SK-N-DZ (cell line): ENCODE data around the gene C4BPA.

Source experiments
- DNase-seq: peaks from one replicate; pipeline ENCODE4 v3.0.0-alpha.2; 2015; ENCODE audit warnings: low spot score

The C4BPA gene

DNA sequence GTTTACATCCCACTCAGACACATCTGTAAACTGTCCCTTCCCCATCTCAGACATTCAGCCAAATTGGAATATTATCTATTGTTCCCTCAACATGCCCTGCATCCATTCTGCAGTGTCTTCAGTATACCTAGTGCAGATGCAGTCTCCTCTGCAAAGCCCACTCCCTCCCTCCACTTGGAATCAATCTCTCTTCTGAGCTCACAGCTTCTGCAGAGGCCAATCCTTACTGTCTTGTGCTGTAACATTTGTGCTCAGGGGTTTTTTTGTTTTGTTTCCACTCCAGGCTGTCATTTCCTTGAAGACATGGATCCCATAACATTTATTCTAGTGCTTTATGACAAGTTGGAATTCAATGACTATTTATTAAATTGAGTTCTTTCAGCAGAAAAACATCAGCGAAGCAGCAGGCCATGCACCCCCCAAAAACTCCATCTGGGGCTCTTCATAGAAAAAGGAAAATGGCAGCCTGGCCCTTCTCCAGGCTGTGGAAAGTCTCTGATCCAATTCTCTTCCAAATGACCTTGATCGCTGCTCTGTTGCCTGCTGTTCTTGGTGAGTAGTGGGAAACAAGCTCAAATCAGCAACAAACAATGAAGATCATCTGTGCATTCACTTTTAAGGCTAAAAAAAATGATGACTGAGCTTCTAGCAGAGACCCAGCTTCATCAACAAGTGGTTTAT lies 8.7 kb downstream of the C4BPA start:
- no peak for DNase-seq

DNA sequence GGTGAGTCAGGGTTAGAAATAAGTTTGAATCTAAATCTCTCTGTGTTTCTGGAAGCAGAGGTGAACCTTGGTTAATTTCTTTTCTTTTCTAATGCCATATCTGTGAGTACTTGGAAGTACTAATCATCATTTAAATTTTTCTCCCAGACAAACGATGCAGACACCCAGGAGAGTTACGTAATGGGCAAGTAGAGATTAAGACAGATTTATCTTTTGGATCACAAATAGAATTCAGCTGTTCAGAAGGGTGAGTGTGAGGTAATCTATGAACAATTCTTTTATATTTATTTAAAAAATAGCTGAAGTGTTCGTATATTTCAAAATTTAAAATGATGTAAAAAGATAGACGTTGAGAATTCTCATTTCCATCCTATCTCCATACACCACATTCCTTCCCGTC lies 11.2 kb downstream of the C4BPA start:
- DNase-seq, result no peak

DNA sequence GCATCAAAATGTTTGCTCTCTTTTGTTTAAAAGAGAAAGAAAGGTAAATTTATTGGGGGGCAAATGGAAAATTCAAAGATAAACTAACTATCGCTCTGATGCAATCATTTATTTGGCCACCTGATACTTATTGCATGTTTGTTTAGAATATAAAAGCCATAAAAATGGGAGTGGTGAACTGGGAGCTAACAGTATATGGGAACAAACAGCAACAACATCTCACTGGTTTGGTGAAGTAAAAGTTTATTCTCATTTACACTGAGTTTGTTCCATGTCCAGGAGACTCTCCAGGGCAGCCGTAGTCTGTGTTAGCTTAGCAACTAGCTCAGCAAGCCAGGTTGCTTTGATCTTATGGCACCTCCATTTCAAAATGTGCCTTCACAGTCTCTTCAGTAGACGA lies 20.4 kb downstream of the C4BPA start:
- no peak for DNase-seq

DNA sequence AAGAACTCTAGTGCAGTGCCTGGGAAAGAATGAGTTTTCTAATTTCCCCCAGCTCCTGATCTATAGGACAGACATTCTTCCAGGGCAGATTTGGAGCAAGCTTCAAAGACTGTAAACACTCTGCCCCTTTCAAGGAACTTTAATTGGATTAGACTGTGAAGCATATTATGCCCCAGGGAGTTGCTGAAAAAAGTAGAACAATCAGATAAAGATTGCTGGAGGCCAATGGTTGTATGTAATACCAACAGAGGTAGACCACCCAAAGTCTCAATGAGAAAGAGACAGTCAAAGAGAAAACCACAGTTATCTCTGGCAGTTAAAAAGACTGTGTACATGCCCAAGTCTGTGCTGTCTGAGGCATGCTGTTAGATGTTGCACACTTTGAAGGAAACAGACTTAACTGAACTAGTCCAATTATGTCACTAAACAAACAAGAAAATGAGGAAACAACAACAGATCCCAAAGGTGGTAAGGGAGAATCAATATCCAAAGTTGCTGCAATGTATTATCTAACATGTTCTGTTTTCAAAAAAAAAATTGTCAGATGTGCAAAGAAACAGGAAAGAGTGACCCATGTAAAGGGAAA lies 24.4 kb downstream of the C4BPA start:
- no peak for DNase-seq

DNA sequence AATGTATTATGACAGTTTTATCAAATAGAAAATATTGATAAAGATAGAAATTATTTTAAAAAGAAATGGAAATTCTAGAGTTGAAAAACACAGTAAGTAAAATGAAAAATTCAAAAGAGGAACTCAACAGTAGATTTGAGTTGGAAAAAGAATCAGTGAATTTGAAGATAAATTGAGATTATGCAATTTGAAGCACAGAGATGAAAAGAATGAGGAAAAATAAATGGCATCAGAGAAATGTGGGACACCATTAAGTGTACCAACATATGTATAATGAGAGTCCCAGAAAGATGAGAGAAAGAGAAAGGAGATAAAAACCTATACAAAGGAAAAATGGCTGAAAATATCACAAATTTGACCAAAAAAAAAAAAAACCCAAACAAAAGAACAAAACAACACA lies 25.0 kb downstream of the C4BPA start:
- no peak for DNase-seq

DNA sequence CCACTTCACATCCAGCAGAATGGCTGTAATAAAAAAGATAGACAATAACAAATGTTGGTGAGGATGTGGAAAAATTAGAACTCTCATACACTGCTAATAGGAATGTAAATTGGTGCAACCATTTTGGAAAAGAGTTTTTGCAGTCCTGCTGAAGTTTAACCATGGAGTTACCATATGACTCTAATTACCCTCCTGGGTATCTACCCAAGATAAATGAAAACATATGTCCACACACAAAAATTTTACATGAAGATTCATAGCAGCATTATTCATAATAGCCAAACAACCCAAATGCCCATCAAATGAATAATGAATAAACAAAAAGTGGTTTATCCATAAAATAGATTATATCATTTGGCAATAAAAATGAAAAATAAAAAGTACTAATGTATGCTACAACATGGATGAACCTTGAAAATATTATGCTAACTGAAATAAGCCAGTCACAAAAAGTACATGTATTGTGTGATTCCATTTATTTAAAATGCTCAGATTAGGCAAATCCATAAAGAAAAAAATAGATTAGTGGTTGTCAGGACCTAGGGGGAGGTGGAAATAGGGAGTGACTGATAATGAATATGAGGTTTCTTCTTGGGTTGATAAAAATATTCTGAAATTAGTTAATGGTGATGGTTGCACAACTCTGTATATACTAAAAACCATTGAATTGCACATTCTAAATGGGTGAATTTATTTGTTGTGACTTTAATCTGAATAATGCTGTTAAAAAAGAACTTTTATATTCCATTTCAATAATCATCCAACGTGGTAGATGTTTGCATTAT lies 26.4 kb downstream of the C4BPA start:
- no peak for DNase-seq

DNA sequence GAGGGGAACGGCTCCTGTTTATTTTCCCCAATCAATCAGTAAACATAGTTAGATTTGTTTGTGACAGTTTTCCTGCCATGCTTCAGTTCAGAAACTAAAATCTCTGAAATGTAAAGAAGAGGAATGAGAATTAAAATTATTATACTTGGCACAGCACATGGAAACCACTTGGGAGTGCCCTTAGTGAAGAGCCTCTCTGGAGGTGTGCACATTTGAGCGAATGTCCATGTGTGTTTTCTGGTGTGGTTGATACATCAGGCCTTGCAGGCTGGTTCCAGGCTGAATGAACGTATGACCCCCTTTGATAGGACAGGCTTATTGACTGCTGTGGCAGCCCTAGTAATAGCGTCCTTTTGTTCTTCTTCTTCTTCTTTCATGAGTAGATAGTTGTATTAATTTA lies 27.1 kb downstream of the C4BPA start:
- no peak for DNase-seq

DNA sequence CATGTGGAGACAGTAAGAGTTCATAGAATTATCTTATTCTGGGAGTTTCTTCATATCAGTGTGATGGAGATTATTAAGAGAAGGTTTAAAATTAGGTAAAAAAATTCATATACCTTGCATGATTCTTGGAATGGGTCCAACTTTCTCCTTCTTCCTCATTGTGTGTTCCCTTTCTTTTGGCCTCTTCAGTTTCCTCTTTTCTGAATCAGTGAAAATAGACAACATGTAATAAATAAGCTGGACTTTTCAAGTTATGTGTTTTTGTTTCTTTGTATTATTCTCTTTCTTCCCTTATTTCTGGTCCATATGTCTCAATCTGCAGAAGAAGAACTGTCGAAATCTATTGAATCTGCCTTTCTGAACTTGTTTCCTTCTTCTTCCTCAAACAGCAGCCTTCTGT lies 30.5 kb downstream of the C4BPA start:
- no peak for DNase-seq

DNA sequence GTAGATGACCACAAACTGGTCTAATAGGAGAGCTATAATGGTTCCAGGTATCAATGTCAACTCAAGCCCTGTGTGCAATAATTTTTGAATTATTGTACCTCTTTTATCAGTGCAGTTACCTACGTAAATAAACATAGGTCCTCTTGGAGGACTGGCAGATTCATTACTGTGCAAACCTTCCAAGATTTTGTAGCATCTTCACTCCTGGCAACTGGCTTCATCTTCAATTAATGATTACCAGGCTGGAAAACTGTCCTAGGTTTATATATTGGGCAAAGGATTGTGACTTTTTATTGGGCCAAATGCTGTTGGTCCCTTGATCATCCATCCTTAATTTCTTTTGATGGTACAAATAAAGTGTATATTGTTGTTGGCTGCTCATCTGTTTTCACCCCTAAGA lies 35.6 kb downstream of the C4BPA start:
- DNase-seq, result no peak

DNA sequence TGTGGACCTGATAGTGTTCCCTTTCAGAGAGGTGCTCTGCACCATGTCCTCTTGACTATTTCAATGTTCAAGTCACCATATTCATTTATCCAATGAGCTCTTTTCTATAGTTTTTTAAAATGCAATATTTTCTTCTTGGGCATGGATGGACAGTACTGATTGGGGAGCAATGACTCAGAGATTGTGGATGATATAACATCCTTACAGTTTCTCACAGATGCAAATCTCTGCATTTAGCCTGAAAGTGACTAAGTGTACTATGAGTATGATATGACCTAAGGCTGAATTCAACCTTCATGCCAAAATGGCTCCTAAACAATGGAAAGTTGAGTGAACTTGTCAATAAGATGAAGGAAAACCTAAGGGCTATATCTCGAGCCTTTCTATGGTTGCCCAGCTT lies 36.5 kb downstream of the C4BPA start:
- no peak for DNase-seq

DNA sequence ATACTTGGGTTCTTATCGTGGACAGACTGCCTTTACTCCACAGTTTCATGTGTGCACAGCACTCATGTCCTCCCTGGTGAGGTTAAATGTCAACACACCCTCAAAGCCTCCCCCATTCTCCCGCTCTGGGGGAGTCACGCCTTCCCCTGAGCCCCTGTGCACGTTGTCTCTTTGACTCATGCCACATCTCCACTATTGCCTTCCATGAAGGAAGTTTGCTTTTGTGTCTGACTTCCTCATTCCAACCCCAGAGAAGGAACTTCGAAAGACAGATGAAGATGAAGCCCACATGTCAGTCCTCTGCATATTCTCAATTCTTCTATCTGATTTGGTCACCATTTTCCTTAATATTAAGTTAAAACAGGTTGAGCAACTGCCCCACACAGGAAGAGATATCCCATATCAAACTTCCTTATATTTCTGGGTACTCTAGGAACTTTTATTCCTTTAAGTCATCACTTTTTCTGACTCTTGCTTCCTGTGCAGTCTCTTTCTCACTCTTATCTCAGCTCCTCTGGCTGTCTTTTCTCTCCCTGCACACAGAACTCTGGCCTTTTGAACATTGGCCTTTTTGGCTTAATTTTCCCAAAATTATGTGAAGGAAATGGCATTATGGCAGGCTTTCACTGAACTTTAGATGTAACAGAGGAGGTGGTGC lies 41.5 kb downstream of the C4BPA start:
- DNase-seq, result no peak

DNA sequence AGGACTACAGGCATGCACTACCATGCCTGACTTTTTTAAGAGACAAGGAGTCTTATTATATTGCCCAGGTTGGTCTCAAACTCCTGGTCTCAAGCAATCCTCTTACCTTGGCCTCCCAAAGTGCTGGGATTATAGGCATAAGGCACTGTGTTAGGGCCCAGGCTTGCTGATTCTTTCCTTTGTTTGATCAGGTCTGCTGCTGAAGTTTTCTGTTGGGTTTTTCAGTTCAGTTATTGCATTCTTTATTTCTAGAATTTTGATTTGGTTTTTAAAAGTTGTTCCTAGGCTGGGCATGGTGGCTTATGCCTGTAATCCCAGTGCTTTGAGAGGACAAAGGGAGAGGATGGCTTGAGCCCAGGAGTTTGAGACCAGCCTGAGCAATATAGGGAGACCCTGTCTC lies 47.9 kb downstream of the C4BPA start:
- no peak for DNase-seq

DNA sequence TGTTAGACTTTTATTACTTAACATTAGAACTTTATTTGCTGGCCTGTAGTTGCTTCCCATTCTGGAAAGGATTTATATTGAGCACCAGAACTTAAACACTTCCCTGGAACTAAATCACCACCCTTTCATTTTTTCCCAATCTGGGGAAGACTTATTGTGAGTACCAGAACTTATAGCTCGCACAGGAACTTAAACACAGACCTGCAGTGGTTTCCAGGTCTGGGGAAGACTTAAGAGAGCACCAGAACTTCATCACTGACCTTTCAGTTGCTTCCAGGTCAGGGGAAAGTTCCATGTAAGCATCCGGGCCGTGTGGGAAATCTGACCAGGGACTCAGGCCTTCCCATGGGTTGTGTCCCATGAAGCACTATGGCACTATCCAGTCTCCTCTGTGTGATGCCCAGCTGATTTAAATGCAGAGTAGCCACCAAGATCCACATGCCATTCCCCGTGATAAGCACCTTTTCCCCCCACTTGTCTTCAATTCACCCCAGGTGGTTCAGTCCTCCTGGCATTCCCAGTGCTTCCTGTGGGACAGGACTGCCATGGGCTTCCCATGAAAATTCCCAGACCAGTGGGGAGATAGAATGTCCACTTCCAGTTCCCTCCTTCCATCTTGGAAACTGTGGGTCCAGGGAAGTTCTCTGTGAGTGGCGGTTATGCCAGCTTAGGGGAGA lies 48.9 kb downstream of the C4BPA start:
- no peak for DNase-seq

DNA sequence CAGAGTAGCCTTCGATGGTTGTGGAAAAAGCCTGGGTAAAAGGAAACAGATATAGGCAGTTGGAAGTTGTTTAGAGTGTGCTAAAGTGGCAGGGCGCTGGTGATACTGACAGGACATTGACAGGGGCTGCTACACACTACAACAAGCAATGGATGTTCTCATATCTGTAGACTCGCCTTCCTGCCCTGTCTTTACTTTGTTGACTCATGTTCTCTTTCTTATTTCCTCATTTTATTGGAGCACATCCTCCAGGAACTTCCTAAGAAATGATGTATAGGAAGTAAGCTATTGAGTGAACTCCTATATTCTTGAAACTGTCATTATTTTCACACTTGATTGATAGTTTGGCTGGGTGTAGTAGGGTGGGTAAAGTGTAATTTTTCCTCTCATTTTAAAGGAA lies 51.0 kb downstream of the C4BPA start:
- no peak for DNase-seq

DNA sequence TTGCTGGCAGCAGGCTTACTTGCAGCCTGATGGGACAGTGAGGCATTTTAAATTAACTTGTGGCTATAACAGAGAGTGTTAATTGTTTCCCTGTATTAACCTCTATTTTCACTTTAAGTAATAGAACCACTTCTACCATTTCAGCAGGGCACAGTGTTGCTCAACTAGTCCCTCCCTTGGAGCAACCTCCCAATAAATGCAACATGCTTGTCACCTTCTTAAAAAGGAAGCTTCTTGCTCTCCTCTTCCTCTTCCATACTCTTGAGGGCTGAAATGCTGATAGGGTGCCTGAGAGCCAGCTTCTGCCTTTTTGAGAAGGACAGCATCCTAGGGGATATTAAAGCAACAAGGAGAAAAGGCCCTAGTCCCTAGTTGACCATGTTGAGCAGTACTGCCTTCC lies 52.1 kb downstream of the C4BPA start:
- no peak for DNase-seq

DNA sequence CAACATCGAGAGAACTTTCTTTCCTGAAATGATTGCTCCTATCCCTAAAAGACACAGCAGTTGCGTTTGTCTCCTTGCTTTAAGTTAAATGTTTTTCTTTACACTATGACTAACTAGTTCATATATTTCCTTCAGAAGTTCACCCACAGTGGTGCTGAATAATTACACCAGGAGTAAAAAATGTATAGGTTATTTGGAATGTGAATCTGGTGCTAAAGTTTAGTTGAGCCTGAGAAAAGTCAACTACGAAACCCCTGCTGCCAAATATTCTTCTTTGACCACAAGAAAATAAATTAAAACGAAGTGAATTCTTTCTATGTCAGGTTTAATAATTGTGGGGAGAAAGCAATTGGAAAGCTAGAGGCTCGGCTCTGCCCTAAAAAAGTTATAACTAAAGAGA lies 52.8 kb downstream of the C4BPA start:
- DNase-seq, result no peak

DNA sequence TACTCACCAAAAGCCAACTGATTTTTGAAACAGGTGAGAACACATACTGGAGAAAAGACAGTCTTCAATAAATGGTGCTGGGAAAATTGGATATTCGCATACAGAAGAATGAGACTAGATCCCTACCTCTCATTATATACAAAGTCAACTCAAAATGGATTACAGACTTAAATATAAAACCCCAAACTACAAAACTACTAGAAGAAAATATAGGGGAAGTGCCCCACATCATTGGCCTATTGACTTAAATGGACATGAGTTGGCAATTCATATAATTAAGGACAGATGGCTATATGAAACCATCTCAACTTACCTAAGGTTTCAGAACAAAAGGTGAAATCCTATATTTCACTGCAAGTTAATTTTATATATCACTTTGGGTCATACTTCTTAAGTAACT lies 60.1 kb downstream of the C4BPA start:
- DNase-seq, result no peak

DNA sequence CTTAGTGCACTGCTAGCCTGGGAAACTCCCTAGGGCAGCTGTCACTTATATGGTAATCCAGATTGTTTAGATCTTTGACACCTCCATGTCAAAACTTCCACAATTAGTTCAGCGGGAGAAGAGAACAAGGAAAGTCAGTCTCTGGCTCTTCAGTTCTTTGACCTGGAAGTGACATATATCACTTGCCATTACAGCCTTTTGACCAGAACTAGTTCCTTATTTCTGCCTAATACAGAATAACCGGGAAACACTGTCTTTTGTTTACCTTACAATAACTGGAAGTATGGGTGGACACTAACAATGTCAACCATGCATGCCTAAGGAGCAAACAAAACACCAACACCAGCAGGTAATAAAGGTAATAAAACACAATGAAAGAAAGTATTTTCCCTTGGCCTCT lies 68.3 kb downstream of the C4BPA start:
- DNase-seq, result no peak

DNA sequence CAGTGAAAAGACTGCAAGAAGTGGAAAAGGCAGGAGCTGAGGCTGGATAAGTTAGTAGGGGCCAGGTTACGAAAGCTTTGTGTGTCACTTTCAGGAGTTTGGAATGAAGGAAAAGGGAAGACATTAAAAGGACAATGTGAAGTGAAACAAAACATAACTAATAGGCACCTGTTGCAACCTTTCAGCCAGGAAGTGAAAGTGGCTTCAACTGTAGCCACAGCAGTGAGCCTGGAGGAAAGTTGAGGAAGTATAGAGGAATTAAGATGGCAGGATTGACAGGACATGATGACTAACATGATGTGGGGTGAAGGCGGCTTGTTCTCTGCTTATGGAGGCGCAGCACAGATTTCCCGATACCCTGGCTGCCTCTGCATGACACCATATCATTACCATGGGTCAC lies 68.9 kb downstream of the C4BPA start:
- no peak for DNase-seq

DNA sequence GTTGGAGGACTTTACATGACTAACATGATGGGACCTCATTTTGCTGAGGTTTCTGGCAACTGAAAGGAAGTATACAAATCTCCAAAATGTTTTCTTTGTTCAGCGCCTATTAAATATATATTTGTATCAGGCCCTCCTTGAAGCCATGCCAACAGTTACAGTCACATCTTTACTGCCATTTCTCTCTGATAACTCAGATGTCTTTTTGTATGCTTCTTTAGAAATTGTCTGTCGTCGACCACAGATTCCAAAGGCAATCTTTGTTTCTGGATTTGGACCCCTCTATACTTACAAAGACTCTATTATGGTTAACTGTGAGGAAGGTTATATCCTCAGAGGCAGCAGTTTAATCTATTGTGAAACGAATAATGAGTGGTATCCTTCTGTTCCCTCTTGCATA lies 69.4 kb downstream of the C4BPA start:
- DNase-seq, result no peak

DNA sequence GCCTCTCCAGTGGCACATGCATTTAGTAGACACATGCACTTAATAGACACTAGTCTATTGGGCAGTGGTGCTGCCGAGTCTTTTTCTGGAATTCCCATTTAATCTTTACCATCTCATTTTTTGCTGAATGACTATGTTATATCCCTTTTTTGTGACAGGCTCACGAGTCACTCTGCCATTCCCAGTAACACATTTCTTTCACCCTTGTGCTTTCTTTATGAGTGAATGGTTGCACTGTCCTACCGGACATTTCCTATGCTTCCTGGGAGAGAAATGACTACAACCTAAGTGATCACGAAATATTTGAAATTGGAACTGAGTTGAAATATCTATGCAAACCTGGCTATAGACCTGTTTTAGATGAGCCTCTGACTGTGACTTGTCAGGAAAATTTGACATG lies 70.9 kb downstream of the C4BPA start:
- DNase-seq, result no peak

DNA sequence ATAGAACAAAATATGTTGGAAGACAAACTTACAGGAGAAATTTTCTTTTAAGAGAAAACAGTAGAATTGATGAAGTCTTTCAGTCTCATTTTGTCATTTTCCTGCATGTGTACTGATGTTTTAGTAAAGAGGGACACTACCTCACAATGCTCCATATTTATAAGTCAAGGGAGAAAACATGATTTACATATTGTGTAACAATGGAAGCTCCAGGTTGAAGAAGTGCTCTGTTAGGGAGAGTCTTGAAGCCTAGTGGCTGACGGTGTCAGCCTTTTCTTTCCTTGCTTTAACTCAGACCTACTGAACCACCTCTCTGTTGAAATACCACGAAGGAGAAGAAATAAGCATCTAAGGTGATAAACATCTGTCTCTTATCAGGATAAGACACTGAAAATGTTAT lies 75.0 kb downstream of the C4BPA start:
- no peak for DNase-seq
